Fibroblast of lung (primary cell): ENCODE data around the gene SPTBN1. TPM values are rescaled to one million over a fixed set of nuclear protein-coding genes. Genes with fewer than 3 reads are reported as not detected.

Experiments
- DNase-seq, 2 donors: peaks; one replicate each; pipeline versions ENCODE4 v3.0.0 to v3.0.0-alpha.2; 2010; ENCODE audit warnings: low read depth in 2 of 2
- H2AFZ ChIP-seq: 2 replicates; pipeline ENCODE4 v1.5.1; 2012; ENCODE audit warnings: low read length, control low read depth, inconsistent platforms
- H3K27ac ChIP-seq: 2 replicates; pipeline ENCODE4 v1.5.1; 2011; ENCODE audit warnings: low read length, control low read depth; ENCODE audit not compliant: insufficient read depth
- H3K27me3 ChIP-seq: 2 replicates; pipeline ENCODE4 v1.5.1; 2011; ENCODE audit warnings: mild to moderate bottlenecking, low read length; ENCODE audit not compliant: control insufficient read depth, insufficient read depth
- H3K36me3 ChIP-seq: 2 replicates; pipeline ENCODE4 v1.5.1; 2011; ENCODE audit warnings: low read length; ENCODE audit not compliant: control insufficient read depth, insufficient read depth
- H3K4me1 ChIP-seq: 2 replicates; pipeline ENCODE4 v1.5.1; 2011; ENCODE audit warnings: low read length; ENCODE audit not compliant: control insufficient read depth, insufficient read depth; ENCODE audit errors: extremely low read depth
- H3K4me2 ChIP-seq: 2 replicates; pipeline ENCODE4 v1.5.1; 2011; ENCODE audit warnings: low read length, control low read depth; ENCODE audit not compliant: insufficient read depth; ENCODE audit errors: extremely low read depth
- H3K4me3 ChIP-seq, 4 experiments: fragments of 200-600 bp in 1 of 4; sonication (generic) in 1 of 4; replicated peaks in 1 of 4; 2 replicates each; pipeline ENCODE4 v1.5.1; 2011 to 2016; ENCODE audit warnings: low read length in 4 of 4, low read depth in 3 of 4, mild to moderate bottlenecking in 3 of 4, control low read depth in 2 of 4, inconsistent platforms in 1 of 4, mixed read lengths in 1 of 4; ENCODE audit not compliant: insufficient read depth in 1 of 4; ENCODE audit errors: control extremely low read depth in 1 of 4
- H3K79me2 ChIP-seq: 2 replicates; pipeline ENCODE4 v1.5.1; 2012; ENCODE audit warnings: mild to moderate bottlenecking, low read length, inconsistent platforms; ENCODE audit not compliant: control insufficient read depth, insufficient read depth
- H3K9ac ChIP-seq: 2 replicates; pipeline ENCODE4 v1.5.1; 2011; ENCODE audit warnings: mild to moderate bottlenecking, low read length, control low read depth; ENCODE audit not compliant: insufficient read depth
- H3K9me3 ChIP-seq: 2 replicates; pipeline ENCODE4 v1.5.1; 2012; ENCODE audit warnings: low read depth, low read length; ENCODE audit not compliant: control insufficient read depth, insufficient read depth
- H4K20me1 ChIP-seq: 2 replicates; pipeline ENCODE4 v1.5.1; 2011; ENCODE audit warnings: low read length; ENCODE audit not compliant: control insufficient read depth, insufficient read depth; ENCODE audit errors: extremely low read depth
- EZH2 ChIP-seq: IDR thresholded peaks from 2 replicates; pipeline ENCODE4 v1.5.1; 2012; ENCODE audit warnings: low read length, control low read depth, mild to moderate bottlenecking; ENCODE audit errors: missing control alignments
- polyA plus RNA-seq, 2 donors: library from polyadenylated mRNA; depleted of rRNA in 1 of 2; stranded (reverse) in 1 of 2; unstranded in 1 of 2; fragments of >200 nt; gene quantifications; 2 replicates each; pipeline ENCODE4 v1.2.1, GENCODE V29; 2011 to 2012; ENCODE audit warnings: missing spikeins in 1 of 2
- total RNA-seq: library from RNA; depleted of rRNA; stranded (reverse); fragments of >200 nt; gene quantifications from 2 replicates; pipeline ENCODE4 v1.2.1, GENCODE V29; 2014
- TF ChIP-seq, protein P1 (sequence below), 2 donors: IDR thresholded peaks in 1 of 2; conservative IDR thresholded peaks in 1 of 2; 1 replicate in 1 of 2; 2 replicates in 1 of 2; pipeline ENCODE4 v1.5.1; 2011 to 2012; ENCODE audit warnings: low read length in 2 of 2, control low read depth in 1 of 2, inconsistent platforms in 1 of 2, low read depth in 1 of 2, mild to moderate bottlenecking in 1 of 2

The SPTBN1 gene
- total and polyA plus RNA-seq, 2 donors (not counting 1 experiment from before 2014, with no cell fraction given): 123 to 325 TPM

DNA sequence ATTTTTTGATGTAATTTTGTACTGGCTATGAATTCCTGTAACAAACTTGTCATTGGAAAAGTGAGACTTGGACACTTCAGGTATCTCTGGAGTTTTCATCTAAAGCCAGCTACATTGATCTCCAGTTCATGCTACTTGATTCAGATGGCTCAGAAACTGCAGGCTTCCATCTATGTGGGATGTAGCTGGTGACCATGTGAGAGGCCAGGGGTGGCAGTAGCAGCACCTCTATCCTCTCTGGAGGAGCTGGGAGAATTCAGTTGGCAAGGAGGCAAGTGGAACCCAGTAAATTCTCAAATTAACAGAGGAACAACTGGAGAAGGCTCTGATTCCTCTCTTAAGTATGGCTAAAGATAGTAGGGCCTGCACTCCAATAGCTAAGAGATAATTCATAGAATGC, 10.0 kb upstream of the SPTBN1 start:
- H3K36me3 ChIP-seq: no peaks in the 10 kb centered on the region
- H3K27ac ChIP-seq: no peak overlapping the region
- H3K9me3 ChIP-seq: no peaks in the 10 kb centered on the region
- no peak overlapping the region for H3K9ac ChIP-seq
- H2AFZ ChIP-seq: no peak overlapping the region
- no peak overlapping the region for H3K4me3 ChIP-seq
- DNase-seq: no peak
- no peaks in the 10 kb centered on the region for H4K20me1 ChIP-seq
- H3K79me2 ChIP-seq: no peaks in the 10 kb centered on the region
- H3K4me2 ChIP-seq: no peak overlapping the region
- H3K4me1 ChIP-seq: no peaks in the 10 kb centered on the region
- no peaks in the 10 kb centered on the region for H3K27me3 ChIP-seq
- no peak for TF ChIP-seq EZH2
- TF ChIP-seq, protein P1, sequence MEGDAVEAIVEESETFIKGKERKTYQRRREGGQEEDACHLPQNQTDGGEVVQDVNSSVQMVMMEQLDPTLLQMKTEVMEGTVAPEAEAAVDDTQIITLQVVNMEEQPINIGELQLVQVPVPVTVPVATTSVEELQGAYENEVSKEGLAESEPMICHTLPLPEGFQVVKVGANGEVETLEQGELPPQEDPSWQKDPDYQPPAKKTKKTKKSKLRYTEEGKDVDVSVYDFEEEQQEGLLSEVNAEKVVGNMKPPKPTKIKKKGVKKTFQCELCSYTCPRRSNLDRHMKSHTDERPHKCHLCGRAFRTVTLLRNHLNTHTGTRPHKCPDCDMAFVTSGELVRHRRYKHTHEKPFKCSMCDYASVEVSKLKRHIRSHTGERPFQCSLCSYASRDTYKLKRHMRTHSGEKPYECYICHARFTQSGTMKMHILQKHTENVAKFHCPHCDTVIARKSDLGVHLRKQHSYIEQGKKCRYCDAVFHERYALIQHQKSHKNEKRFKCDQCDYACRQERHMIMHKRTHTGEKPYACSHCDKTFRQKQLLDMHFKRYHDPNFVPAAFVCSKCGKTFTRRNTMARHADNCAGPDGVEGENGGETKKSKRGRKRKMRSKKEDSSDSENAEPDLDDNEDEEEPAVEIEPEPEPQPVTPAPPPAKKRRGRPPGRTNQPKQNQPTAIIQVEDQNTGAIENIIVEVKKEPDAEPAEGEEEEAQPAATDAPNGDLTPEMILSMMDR (conservative IDR thresholded peaks at IDR 0.05 in 1 of 2, IDR thresholded peaks at IDR 0.05 in 1 of 2; ENCODE audit: low read depth in 1 of 2, low read length in 2 of 2): no peak

DNA sequence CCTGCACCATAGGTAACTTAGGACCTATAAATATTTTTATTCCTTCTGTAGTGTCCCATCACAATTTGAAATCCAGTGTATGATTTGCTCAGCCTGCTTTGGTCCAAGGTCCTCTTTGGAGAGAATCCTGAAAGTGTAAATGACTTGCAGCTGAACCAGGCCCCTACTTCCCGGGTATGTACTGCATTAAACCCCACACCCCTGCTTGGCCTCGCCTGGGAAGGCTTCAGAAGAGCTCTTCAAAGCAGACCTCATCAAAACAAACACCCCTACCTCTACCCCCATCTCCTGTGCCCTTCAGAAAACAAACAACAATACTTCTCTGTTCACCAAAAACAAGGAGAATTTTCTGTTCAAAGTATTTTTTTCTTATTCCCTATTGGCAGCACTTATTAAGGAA, 9.5 kb upstream of the SPTBN1 start:
- Histone ChIP-seq H3K9me3 (no peaks in the 10 kb centered on the region), H3K4me3 (no peak overlapping the region), H3K79me2 (no peaks in the 10 kb centered on the region), H3K27ac (no peak overlapping the region), H3K4me2 (no peak overlapping the region), H3K27me3 (no peaks in the 10 kb centered on the region), H2AFZ (no peak overlapping the region), H3K9ac (no peak overlapping the region), H4K20me1 (no peaks in the 10 kb centered on the region), H3K4me1 (no peaks in the 10 kb centered on the region), H3K36me3 (no peaks in the 10 kb centered on the region)
- DNase-seq: no peak
- TF ChIP-seq, protein P1 (conservative IDR thresholded peaks at IDR 0.05 in 1 of 2, IDR thresholded peaks at IDR 0.05 in 1 of 2; ENCODE audit: low read depth in 1 of 2, low read length in 2 of 2): no peak
- TF ChIP-seq EZH2: no peak

DNA sequence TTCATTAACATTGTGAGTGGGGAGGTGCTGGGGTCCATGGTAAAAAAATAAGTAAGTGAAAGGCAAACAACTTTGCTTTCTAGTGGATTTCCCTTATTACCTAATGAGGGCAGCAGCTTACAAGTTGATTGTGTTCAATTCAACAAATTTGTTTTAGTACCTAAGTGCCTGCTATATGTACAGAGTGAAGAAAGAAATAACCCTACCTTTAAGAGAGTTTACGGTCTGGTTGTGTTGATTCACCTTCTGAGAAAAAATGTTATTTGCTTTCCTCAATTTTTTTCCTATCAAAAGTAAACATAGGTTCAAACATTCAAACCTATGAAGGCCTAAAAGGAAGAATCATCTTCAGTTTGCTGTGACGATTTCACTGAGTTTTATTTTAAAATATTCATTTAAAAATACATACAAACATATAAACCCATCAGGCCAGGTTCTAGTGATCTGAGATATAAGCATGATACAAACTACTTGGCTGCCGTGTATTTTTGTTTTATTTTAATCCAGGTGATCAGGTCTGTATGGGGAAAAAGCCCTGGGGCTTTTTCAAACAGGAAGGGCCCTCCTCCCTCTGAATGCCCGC, 1.5 kb upstream of the SPTBN1 start:
- no peak for TF ChIP-seq EZH2
- TF ChIP-seq, protein P1 (conservative IDR thresholded peaks at IDR 0.05 in 1 of 2, IDR thresholded peaks at IDR 0.05 in 1 of 2; ENCODE audit: low read depth in 1 of 2, low read length in 2 of 2): no peak
- Histone ChIP-seq H3K4me3 (peak overlapping the region in 3 of 4 experiments; percentile 61 to 81 (median 79)), H3K4me2 (peak overlapping the region; percentile 92)

More for the DNA sequence above, 1.5 kb upstream of the SPTBN1 start:
- H3K36me3 ChIP-seq: no peaks in the 10 kb centered on the region
- DNase-seq: no peak
- no peaks in the 10 kb centered on the region for H3K27me3 ChIP-seq
- H3K9me3 ChIP-seq: no peaks in the 10 kb centered on the region
- H2AFZ ChIP-seq: no peak overlapping the region
- peaks cover 3% of the 10 kb centered on the region for H4K20me1 ChIP-seq
- no peak overlapping the region for H3K27ac ChIP-seq
- H3K9ac ChIP-seq: no peak overlapping the region
- H3K79me2 ChIP-seq: peaks cover 26% of the 10 kb centered on the region
- H3K4me1 ChIP-seq: no peaks in the 10 kb centered on the region
